ENCODE measurements around the gene ETV6. TPM values are rescaled to one million over a fixed set of nuclear protein-coding genes. Genes with fewer than 3 reads are reported as not detected.

Gene ETV6
- total RNA-seq, 2 donors from 2014 or later = 102 to 110 TPM

DNA sequence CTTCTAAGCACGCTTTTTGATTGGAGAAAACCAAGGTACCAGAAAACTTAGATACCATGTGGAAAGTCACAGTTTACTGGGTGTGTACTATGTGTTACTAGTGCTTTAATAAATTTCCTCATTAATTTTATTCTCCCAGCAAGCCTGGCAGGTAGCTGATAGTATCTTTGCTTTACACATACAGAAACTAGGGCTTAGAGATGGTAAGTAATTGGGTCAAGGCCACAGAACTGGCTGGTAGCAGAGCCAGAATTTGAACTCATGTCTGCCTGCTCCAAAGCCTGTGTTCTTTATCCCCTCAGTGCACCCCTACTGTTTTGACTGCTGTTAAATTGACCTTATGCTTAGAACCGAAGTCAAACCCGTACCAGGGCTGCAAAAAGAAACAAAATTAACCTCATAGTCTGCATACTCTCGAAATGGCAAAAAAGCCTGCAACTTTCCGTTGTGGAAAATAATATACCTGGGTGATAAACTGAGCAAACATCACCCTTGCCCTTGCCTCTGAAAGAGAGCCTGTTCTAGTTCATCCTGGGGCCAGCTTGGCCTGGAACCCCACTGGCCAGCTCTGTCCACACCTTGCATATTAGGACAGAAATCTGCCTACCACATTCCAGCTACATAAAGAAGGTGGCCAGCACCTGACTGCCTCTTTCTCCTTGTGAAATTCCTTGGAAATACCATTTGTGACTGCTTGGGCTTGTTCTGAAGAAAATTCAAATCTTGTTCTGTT lies 118.9 kb downstream of the ETV6 start:
- Mint-ChIP-seq H3K4me1 (ENCODE audit: low read depth) (peaks cover 100% of the 10 kb centered on the region), H3K27ac (no peak overlapping the region), H3K36me3 (ENCODE audit: insufficient read depth in 2 of 2) (peaks cover 3 to 20% of the 10 kb centered on the region in 2 donors), H3K4me3 (peak overlapping the region in 1 of 2 donors; percentile 14), H3K9me3 (no peaks in the 10 kb centered on the region), H3K27me3 (ENCODE audit: low read depth) (no peaks in the 10 kb centered on the region)
- DNase-seq = no peak
- no peak for ATAC-seq (replicated peaks in 1 of 2)

DNA sequence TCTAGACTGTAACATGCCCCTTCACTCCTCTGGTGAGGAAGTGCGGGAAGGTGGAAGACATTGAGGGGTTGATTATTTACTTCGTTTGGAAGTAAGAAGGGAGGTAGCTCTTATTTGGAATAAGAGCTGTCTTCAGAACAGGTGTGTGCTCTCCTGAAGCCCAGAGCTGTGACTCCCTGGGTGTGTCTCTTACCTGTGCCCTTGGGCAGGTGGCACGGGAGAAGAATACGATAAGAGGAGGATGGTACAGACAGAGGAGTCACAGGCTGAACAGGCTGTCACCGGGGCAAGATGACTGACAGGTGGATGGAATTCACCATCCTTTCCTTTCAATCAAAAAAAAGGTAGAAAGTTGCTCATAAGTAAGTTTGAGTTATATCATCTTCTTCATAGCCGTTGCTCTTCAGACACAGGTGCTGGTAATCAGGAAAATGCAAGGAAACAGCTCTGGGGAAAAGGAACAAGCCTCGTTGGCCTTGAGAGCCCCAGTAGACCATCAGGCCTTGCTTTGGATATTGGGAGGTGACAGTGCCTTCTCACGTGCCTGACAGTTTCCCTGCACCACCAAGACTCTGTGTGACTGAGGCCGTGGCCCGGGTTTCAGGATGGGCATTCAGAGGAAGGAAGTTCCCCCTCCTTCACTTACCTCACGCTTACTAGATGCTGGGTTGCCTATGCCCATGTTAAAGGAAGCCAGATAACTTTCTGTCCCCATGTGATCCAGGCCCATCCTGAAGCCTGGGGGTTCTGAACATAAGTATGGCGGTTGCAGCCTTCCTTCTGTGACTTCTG lies 120.4 kb downstream of the ETV6 start:
- ATAC-seq (replicated peaks in 1 of 2) = no peak
- no peaks in the 10 kb centered on the region for H3K27me3 Mint-ChIP-seq (ENCODE audit: low read depth)
- H3K36me3 Mint-ChIP-seq (ENCODE audit: insufficient read depth in 2 of 2) = peaks cover 5 to 19% of the 10 kb centered on the region in 2 donors
- H3K4me1 Mint-ChIP-seq (ENCODE audit: low read depth) = peaks cover 100% of the 10 kb centered on the region
- no peak overlapping the region for H3K27ac Mint-ChIP-seq
- H3K9me3 Mint-ChIP-seq = no peaks in the 10 kb centered on the region
- DNase-seq = no peak
- H3K4me3 Mint-ChIP-seq = peak overlapping the region; percentile 18 to 27

DNA sequence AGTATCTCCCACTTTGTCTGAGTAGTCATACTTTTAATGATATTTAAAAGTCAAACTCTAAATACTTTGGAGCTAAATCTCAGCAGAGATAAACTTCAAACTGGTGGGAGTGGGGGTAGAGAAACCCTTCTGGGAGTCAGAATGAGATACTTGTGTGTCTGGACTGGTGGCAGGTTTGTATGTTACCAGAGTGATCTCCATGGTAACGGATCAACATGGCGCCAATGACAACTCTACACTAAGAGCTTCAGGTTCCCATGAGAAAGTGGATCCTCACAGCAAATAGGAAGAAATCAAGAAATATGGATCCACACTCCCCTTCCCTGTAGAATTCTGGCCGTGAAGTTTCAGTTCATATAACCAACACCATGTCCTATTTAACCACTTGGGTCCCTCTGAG lies 121.9 kb downstream of the ETV6 start:
- no peaks in the 10 kb centered on the region for H3K9me3 Mint-ChIP-seq
- H3K36me3 Mint-ChIP-seq (ENCODE audit: insufficient read depth in 2 of 2) = peaks cover 5 to 16% of the 10 kb centered on the region in 2 donors
- DNase-seq (peak; percentile 32 to 40), ATAC-seq (replicated peaks in 1 of 2) (peak; percentile 62 to 68)
- peaks cover 100% of the 10 kb centered on the region for H3K4me1 Mint-ChIP-seq (ENCODE audit: low read depth)
- H3K27ac Mint-ChIP-seq = peak overlapping the region; percentile 86
- H3K4me3 Mint-ChIP-seq = peak overlapping the region; percentile 59 to 72
- no peaks in the 10 kb centered on the region for H3K27me3 Mint-ChIP-seq (ENCODE audit: low read depth)

DNA sequence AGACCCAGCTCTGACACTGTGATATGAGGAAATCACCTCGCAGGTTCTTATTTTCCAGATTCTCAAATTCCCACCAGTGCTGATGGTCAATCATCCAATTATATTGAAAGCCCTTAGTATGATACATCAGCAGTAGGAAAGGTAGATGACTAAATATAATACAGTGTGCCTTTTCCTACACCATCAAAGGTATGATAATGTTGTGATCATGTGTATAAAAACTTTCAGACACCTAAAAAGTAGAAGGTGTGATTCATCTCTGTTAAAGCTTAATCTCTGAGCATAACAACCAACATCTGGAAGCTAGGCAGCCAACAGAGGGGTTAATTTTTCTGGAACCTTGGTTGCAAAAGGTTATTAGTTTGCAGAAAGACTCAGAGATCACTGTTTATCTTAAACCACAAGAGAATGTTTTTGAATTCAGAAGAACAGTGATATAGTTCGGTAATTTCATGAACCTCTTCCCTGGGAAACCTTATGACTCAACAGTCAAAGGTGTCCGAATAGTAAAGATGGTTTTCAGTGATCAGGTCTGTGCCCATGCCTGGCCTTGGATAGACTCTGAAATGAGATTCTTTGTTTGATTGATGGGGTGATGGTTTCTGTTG lies 122.5 kb downstream of the ETV6 start:
- Mint-ChIP-seq H3K27ac (peak overlapping the region; percentile 86), H3K36me3 (ENCODE audit: insufficient read depth in 2 of 2) (peaks cover 5 to 16% of the 10 kb centered on the region in 2 donors), H3K27me3 (ENCODE audit: low read depth) (no peaks in the 10 kb centered on the region), H3K4me3 (peak overlapping the region; percentile 59 to 72), H3K9me3 (no peaks in the 10 kb centered on the region), H3K4me1 (ENCODE audit: low read depth) (peaks cover 96% of the 10 kb centered on the region)
- ATAC-seq (replicated peaks in 1 of 2) (peak; percentile 85 to 88), DNase-seq (no peak)

DNA sequence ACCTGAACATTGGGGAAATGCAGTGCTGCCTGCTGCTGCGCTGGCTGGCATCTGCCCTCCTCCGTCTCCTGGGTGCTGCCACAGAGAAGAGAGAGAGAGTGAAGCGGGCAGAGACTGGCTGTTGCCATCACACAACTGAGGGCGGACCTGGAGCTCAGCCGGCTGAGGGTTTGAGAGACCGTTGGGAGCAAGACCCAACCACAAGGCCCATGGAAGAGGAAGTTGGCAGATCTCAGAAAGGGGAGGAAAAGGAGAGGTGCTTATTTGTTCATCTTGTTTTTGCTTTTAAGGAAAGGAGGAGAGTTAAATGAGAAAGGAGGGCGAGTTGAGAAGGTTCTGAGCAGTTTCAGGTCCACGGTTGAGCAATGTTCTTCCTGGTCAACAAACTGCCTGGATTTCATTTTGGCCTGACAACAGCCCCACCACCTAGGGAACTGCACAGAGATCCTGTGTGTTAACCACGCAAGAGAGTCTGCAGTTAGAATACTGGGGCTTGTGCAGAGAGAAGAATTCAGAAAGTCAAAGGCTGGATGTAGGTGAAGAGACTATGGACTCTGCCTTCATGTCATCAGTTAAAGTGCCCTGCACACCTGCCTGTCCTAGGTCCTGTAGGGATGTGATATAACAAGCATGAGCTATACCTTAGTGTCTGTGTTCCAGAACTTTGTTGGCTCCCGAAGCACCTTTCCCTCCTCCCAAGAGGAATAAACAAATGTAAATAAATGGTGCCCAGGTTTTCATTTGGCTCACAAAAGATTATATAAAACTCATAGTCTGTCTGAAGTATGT lies 124.6 kb downstream of the ETV6 start:
- peak overlapping the region; percentile 3 for H3K27ac Mint-ChIP-seq
- ATAC-seq (replicated peaks in 1 of 2) = no peak
- peak overlapping the region; percentile 10 to 13 for H3K4me3 Mint-ChIP-seq
- H3K36me3 Mint-ChIP-seq (ENCODE audit: insufficient read depth in 2 of 2) = peaks cover 5 to 13% of the 10 kb centered on the region in 2 donors
- DNase-seq = no peak
- H3K4me1 Mint-ChIP-seq (ENCODE audit: low read depth) = peaks cover 95% of the 10 kb centered on the region
- H3K9me3 Mint-ChIP-seq = no peaks in the 10 kb centered on the region
- no peaks in the 10 kb centered on the region for H3K27me3 Mint-ChIP-seq (ENCODE audit: low read depth)

DNA sequence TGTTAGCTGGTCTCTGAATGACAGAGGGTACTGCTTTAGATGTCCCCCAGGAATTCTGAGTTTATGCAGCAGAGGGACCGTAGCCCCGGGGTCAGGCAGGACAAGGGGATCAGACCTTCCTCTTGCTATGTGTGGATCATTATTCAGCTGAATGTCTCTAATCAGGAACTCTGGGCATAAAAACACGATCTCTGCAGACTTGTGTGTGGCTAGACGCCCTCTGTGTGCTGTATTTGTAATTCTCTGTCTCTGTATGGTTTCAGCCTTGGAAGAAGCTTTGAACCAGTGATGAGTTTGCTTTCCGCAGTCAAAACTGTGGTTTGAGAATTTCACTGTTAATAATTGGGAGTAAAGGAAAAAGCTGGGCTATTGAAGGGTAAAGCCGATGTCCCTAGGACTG lies 125.3 kb downstream of the ETV6 start:
- Mint-ChIP-seq H3K27me3 (ENCODE audit: low read depth) (no peaks in the 10 kb centered on the region), H3K4me3 (no peak overlapping the region), H3K27ac (no peak overlapping the region), H3K9me3 (no peaks in the 10 kb centered on the region), H3K4me1 (ENCODE audit: low read depth) (peaks cover 95% of the 10 kb centered on the region), H3K36me3 (ENCODE audit: insufficient read depth in 2 of 2) (peaks cover 5 to 11% of the 10 kb centered on the region in 2 donors)
- DNase-seq (no peak), ATAC-seq (replicated peaks in 1 of 2) (no peak)

DNA sequence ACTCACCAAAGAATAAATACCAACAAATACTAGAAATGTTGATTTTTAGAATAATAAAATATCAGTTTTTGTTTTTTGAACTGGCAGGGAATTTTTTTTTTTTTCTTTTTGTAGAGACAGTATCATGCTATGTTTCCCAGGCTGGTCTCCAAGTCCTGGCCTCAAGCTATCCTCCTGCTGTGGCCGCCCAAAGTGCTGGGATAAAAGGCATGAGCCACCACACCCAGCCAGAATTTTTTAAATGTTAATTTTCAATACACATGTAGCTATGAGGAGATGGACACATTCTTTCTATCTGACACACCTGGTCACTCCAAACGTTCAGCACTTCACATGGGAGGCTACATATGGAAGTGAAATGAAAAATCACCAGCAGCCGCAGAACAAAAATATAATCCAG lies 126.8 kb downstream of the ETV6 start:
- Mint-ChIP-seq H3K27ac (no peak overlapping the region), H3K36me3 (ENCODE audit: insufficient read depth in 2 of 2) (peaks cover 5 to 7% of the 10 kb centered on the region in 2 donors), H3K4me3 (no peak overlapping the region), H3K27me3 (ENCODE audit: low read depth) (no peaks in the 10 kb centered on the region), H3K4me1 (ENCODE audit: low read depth) (peaks cover 95% of the 10 kb centered on the region), H3K9me3 (no peaks in the 10 kb centered on the region)
- ATAC-seq (replicated peaks in 1 of 2) (no peak), DNase-seq (no peak)

DNA sequence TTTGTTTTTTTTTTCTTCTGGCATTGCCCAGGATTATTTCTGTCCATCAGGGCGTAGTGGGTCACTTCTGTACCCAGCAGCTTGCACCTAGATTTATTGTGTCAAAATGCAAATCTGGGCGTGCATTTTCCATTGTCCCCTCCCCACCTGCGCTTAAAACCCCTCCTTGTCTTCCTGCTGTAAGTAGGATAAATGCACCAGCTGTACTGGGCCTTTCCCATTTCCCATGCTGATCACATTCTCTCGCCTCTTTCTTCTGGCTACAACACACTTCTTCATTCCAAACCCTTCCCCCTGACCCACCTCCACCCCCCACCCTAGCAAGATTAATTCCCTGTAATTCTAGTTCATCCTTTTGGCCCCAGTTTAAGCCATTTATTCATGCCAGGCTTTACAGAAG lies 128.0 kb downstream of the ETV6 start:
- ATAC-seq (replicated peaks in 1 of 2) (no peak), DNase-seq (no peak)
- peaks cover 95% of the 10 kb centered on the region for H3K4me1 Mint-ChIP-seq (ENCODE audit: low read depth)
- H3K27ac Mint-ChIP-seq = peak overlapping the region; percentile 76
- H3K4me3 Mint-ChIP-seq = peak overlapping the region; percentile 33 to 52
- H3K9me3 Mint-ChIP-seq = no peaks in the 10 kb centered on the region
- no peaks in the 10 kb centered on the region for H3K27me3 Mint-ChIP-seq (ENCODE audit: low read depth)
- H3K36me3 Mint-ChIP-seq (ENCODE audit: insufficient read depth in 2 of 2) = peaks cover 3 to 7% of the 10 kb centered on the region in 2 donors

DNA sequence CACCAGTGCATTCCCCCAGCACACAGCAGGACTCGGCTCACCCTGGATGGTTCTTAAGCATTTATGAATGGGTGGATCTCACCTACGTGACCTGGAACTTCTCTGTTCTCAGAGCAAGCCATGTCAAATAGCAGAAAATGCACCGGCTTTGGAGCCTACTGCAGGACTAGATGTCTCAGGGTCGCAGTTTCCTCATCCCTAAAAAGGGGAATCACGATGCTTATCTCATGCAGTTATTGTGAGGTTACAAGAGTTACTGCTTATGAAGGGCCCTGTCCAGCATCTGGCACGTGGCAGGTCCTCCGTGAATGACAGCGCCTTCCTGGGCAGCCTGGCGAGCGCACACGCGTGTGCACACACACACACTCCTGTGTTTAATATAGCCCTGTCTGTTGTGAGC lies 128.5 kb downstream of the ETV6 start:
- ATAC-seq (replicated peaks in 1 of 2) = no peak
- no peak for DNase-seq
- Mint-ChIP-seq H3K27me3 (ENCODE audit: low read depth) (no peaks in the 10 kb centered on the region), H3K36me3 (ENCODE audit: insufficient read depth in 2 of 2) (peaks cover 4 to 5% of the 10 kb centered on the region in 2 donors), H3K4me1 (ENCODE audit: low read depth) (peaks cover 95% of the 10 kb centered on the region), H3K9me3 (no peaks in the 10 kb centered on the region), H3K4me3 (peak overlapping the region; percentile 52 to 83), H3K27ac (no peak overlapping the region)

DNA sequence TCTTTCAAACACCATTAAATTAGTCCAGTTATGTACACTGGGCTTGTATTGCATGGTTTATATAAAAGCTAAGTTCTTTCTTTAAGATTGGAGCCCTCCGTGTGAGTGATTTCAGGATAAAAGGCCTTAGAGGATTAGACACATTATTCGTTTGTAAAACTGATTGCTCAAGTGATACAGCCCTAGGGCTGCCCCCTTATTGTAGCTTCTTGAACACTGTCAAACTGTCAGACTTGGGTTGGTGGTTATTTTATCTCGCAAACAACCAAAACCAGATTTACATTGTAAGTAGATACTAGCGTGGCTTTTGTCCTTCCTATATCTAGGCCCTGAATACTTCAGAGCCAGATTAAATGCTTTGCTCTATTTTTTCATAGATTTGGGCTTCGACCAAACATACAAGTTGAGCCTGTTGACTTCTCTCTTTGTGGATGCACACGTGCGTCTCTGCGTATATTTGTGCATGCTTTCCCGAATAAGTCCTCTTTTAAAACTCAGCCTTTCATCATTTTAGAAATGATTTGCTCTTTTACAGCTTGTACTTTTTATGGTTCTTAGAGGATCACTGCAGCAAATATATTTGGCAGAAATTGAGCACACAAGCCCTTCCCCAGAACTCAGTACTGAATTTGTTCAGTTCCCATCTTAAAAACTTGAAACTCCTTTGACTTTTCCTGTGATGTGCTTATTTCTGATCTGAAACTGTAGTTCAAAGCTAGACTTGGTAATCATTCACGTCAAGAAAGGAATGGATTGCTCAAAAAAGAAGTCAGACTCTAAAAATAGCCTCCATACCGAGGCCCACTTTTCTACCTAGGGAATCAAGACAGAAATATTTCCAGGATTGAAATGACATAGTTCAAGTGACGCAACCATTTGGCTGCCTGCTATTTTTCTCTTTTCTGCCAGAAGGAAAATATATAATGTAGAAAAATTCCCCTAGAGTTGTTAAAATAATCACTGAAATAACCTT lies 129.5 kb downstream of the ETV6 start:
- H3K9me3 Mint-ChIP-seq = no peaks in the 10 kb centered on the region
- H3K4me3 Mint-ChIP-seq = peak overlapping the region; percentile 43 to 83
- peaks cover 94% of the 10 kb centered on the region for H3K4me1 Mint-ChIP-seq (ENCODE audit: low read depth)
- H3K27me3 Mint-ChIP-seq (ENCODE audit: low read depth) = no peaks in the 10 kb centered on the region
- H3K36me3 Mint-ChIP-seq (ENCODE audit: insufficient read depth in 2 of 2) = peaks cover 2 to 3% of the 10 kb centered on the region in 2 donors
- H3K27ac Mint-ChIP-seq = peak overlapping the region; percentile 93
- peak; percentile 55 to 63 for ATAC-seq (replicated peaks in 1 of 2)
- no peak for DNase-seq

DNA sequence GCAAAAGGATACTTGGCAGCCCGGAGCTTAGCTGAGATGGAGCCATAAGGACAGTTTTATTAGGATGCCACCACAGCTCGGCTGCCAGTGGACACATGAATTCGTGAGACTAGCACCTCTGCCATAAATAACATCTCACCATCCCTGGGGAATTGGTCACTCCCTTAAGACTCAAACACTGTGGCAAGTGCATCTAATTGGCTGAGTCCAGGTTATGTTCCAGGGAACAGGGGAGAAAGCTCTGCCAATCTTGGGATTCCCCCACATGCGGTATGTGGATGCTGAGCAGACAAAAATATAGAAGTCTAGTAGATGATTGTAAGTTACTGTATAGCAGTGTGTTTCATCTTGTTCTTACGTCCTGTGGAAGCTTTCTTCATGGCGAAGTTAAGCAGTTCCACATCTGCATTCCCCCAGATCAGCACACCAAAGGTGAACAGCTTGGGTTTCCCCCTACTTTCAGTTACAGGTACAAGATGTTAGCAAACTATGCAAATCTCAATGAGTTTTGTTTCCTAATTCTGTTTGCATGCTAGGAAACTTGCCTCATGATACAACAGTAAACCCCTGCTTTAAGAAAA lies 131.1 kb downstream of the ETV6 start:
- DNase-seq = no peak
- Mint-ChIP-seq H3K27ac (peak overlapping the region; percentile 35), H3K4me3 (peak overlapping the region; percentile 31 to 83), H3K9me3 (no peaks in the 10 kb centered on the region), H3K4me1 (ENCODE audit: low read depth) (peaks cover 78% of the 10 kb centered on the region), H3K27me3 (ENCODE audit: low read depth) (no peaks in the 10 kb centered on the region), H3K36me3 (ENCODE audit: insufficient read depth in 2 of 2) (peaks cover 2 to 3% of the 10 kb centered on the region in 2 donors)
- peak in 1 of 2 donors; percentile 33 for ATAC-seq (replicated peaks in 1 of 2)

All from activated T-cell treated with anti-CD3 and anti-CD28 coated beads, Interleukin-2, amount 50 U/mL, for 72 hours (primary cell).